ENCODE measurements around the gene RHOBTB3. TPM values are rescaled to one million over a fixed set of nuclear protein-coding genes. Genes with fewer than 3 reads are reported as not detected.
"Not testable (repeated sequence)": the region's sequence is repeated elsewhere in the genome, so short reads cannot be mapped to it uniquely, and the experiment has no call there.

The RHOBTB3 gene
- total RNA-seq, 1 donor from 2014 or later = 25.2 TPM

GRCh38 chr5:95799191-95799835, 68.2 kb downstream of the RHOBTB3 start:
- DNase-seq (ENCODE audit: low read depth in 2 of 2) = no peak

GRCh38 chr5:95800553-95800952, 69.4 kb downstream of the RHOBTB3 start:
- no peak for DNase-seq (ENCODE audit: low read depth in 2 of 2)

- DNase-seq (ENCODE audit: low read depth in 2 of 2) = no peak
Measured at GRCh38 chr5:95801532-95801931, 70.4 kb downstream of the RHOBTB3 start.

- no peak for DNase-seq (ENCODE audit: low read depth in 2 of 2)
Measured at GRCh38 chr5:95801961-95802360, 70.8 kb downstream of the RHOBTB3 start.

GRCh38 chr5:95803271-95804148, 72.4 kb downstream of the RHOBTB3 start:
- no peak for DNase-seq (ENCODE audit: low read depth in 2 of 2)

- DNase-seq (ENCODE audit: low read depth in 2 of 2) = no peak
Measured at GRCh38 chr5:95804736-95805539, 73.8 kb downstream of the RHOBTB3 start.

- no peak for DNase-seq (ENCODE audit: low read depth in 2 of 2)
Measured at GRCh38 chr5:95806687-95807086, 75.6 kb downstream of the RHOBTB3 start.

- no peak for DNase-seq (ENCODE audit: low read depth in 2 of 2)
Measured at GRCh38 chr5:95808013-95808685, 77.0 kb downstream of the RHOBTB3 start.

- no peak for DNase-seq (ENCODE audit: low read depth in 2 of 2)
Measured at GRCh38 chr5:95808686-95809413, 77.7 kb downstream of the RHOBTB3 start.

GRCh38 chr5:95809414-95809960, 78.4 kb downstream of the RHOBTB3 start:
- DNase-seq (ENCODE audit: low read depth in 2 of 2) = peak in 1 of 2 donors; percentile 47

GRCh38 chr5:95810305-95811125, 79.4 kb downstream of the RHOBTB3 start:
- DNase-seq (ENCODE audit: low read depth in 2 of 2) = no peak

- DNase-seq (ENCODE audit: low read depth in 2 of 2) = not testable (repeated sequence)
Measured at GRCh38 chr5:95811126-95811423, 79.9 kb downstream of the RHOBTB3 start.

- not testable (repeated sequence) for DNase-seq (ENCODE audit: low read depth in 2 of 2)
Measured at GRCh38 chr5:95811461-95812073, 80.4 kb downstream of the RHOBTB3 start.

- peak in 1 of 2 donors; percentile 35 for DNase-seq (ENCODE audit: low read depth in 2 of 2)
Measured at GRCh38 chr5:95812074-95812471, 80.9 kb downstream of the RHOBTB3 start.

GRCh38 chr5:95813035-95813434, 81.9 kb downstream of the RHOBTB3 start:
- DNase-seq (ENCODE audit: low read depth in 2 of 2) = not testable (repeated sequence)

- DNase-seq (ENCODE audit: low read depth in 2 of 2) = no peak
Measured at GRCh38 chr5:95815155-95815729, 84.1 kb downstream of the RHOBTB3 start.

GRCh38 chr5:95816341-95816740, 85.2 kb downstream of the RHOBTB3 start:
- DNase-seq (ENCODE audit: low read depth in 2 of 2) = no peak

- no peak for DNase-seq (ENCODE audit: low read depth in 2 of 2)
Measured at GRCh38 chr5:95816776-95817175, 85.6 kb downstream of the RHOBTB3 start.

GRCh38 chr5:95817430-95817829, 86.3 kb downstream of the RHOBTB3 start:
- peak in 1 of 2 donors; percentile 59 for DNase-seq (ENCODE audit: low read depth in 2 of 2)
